ENCODE data around the gene FAM163B. TPM values are rescaled to one million over a fixed set of nuclear protein-coding genes. Genes with fewer than 3 reads are reported as not detected.
A peak's percentile ranks its signal among the peaks of the same experiment; 100 is the strongest.

Gene FAM163B
- total and polyA plus RNA-seq, 9 of the 15 experiments (the other 6 are each of a cell fraction or from before 2014, with no cell fraction given) = not detected

- no peaks in the 10 kb centered on the region for H3K9me1 ChIP-seq (ENCODE audit: control insufficient read depth, insufficient read depth, low read length)
- WGBS (ENCODE audit: insufficient coverage, low coverage, missing lambda C conversion rate) = under 1% methylated on average over 29 of the region's 34 CpGs
- no peak for TF ChIP-seq YY1 (IDR thresholded peaks at IDR 0.05; ENCODE audit: borderline replicate concordance in 1 of 3, control insufficient read depth in 1 of 3, extremely low read depth in 1 of 3, insufficient read depth in 3 of 3, insufficient read length in 1 of 3, insufficient replicate concordance in 2 of 3, low read depth in 1 of 3, low read length in 2 of 3)
- no peak for TF ChIP-seq NELFE (IDR thresholded peaks at IDR 0.05; ENCODE audit: insufficient read depth, insufficient read length)
- TF ChIP-seq TRIM25 (IDR thresholded peaks at IDR 0.05; ENCODE audit: borderline replicate concordance) = no peak
- TF ChIP-seq ZMIZ1 (IDR thresholded peaks at IDR 0.05; ENCODE audit: low read depth in 2 of 2, low read length in 2 of 2) = no peak
- peak; percentile 78 for TF ChIP-seq EGR1 (conservative IDR thresholded peaks at IDR 0.05)
- TF ChIP-seq ZNF239 (CRISPR knock-in tag; IDR thresholded peaks at IDR 0.05) = no peak
- CTCF ChIA-PET (ENCODE audit: low intra/inter-chr PET ratio) = no interaction called here
- H3K4me2 ChIP-seq (ENCODE audit: insufficient read depth, low read length) = no peak overlapping the region
- no peaks in the 10 kb centered on the region for H3K9me3 ChIP-seq (replicated peaks; ENCODE audit: control insufficient read depth, insufficient read depth, low read depth, low read length)
- ATAC-seq = peak; percentile 18; the same call in 1 of the 3 replicates
- no peak overlapping the region for H2AFZ ChIP-seq (ENCODE audit: low read depth, low read length)
- H4K20me1 ChIP-seq (replicated peaks; ENCODE audit: control insufficient read depth, insufficient read depth, low read length) = peaks cover 28% of the 10 kb centered on the region; the same call in 1 of the 2 replicates
- intact Hi-C loops (cut with micrococcal nuclease) (no loop called here), in situ Hi-C loops (cut with MboI) (no loop called here)
- DNase-seq (ENCODE audit: extremely low read depth in 1 of 4, low spot score in 3 of 4) = peak in 3 of 4 experiments; percentile 21 to 40 (median 36)
- no peaks in the 10 kb centered on the region for H3K79me2 ChIP-seq (ENCODE audit: control insufficient read depth, insufficient read depth, low read length)
- H3K27me3 ChIP-seq (ENCODE audit: control insufficient read depth in 2 of 2, insufficient read depth in 2 of 2, low read length in 2 of 2) = peaks cover 32 to 81% of the 10 kb centered on the region in 2 experiments; a peak in 4 of 5 replicates
- no peaks in the 10 kb centered on the region for H3K36me3 ChIP-seq (ENCODE audit: control insufficient read depth, insufficient read depth, low read length)
- no peak for FAIRE-seq
- POLR2A ChIA-PET = interaction anchor here (0.6 kb wide), 1 partner anchor 579 kb away, joined by 3 read pairs; no protein-coding TSS in a partner anchor
- peaks cover 0 to 20% of the 10 kb centered on the region in 2 experiments; a peak in 2 of 5 replicates for H3K4me1 ChIP-seq (replicated peaks in 1 of 2; ENCODE audit: control insufficient read depth in 2 of 2, insufficient read depth in 2 of 2, low read length in 2 of 2)
- no TSS peak for BruUV-seq (replicated peaks)
- no peak overlapping the region for H3K9ac ChIP-seq (ENCODE audit: insufficient read depth in 1 of 2, low read depth in 2 of 2, low read length in 2 of 2)
- no peak overlapping the region for H3K4me3 ChIP-seq
- no peak overlapping the region for H3K27ac ChIP-seq (ENCODE audit: extremely low read depth, low read depth, low read length)
Observed at GRCh38 chr9:133576875-133577736, 32.1 kb downstream of the FAM163B start.

All from K562 (cell line).